Activated CD4-positive, alpha-beta memory T cell treated with anti-CD3 and anti-CD28 coated beads, Interleukin-2, amount 10 ng/mL, durations not matched to agents 7 days and 5 days (primary cell): ENCODE measurements around the gene ADPRH. TPM values are rescaled to one million over a fixed set of nuclear protein-coding genes. Genes with fewer than 3 reads are reported as not detected.
A peak's percentile ranks its signal among the peaks of the same experiment; 100 is the strongest.
"Not testable (repeated sequence)": the region's sequence is repeated elsewhere in the genome, so short reads cannot be mapped to it uniquely, and the experiment has no call there.

Source experiments
- CTCF ChIA-PET: fragments of 350-600 bp; sonication (Branson Sonifier 250); formaldehyde crosslinking; loops from one replicate; lab custom pipeline; 2021; ENCODE audit warnings: antibody characterized with exemption, inconsistent platforms; lab: Charles Lee
- POLR2A ChIA-PET: fragments of 350-600 bp; sonication (Branson Sonifier 250); formaldehyde crosslinking; loops from one replicate; lab custom pipeline; 2021; ENCODE audit warnings: antibody characterized with exemption; lab: Charles Lee
- DNase-seq: peaks from one replicate; pipeline ENCODE4 v3.0.0-alpha.2; 2020
- H3K27ac Mint-ChIP-seq: one replicate; pipeline ENCODE4 v1.8.0; 2021; ENCODE audit warnings: mild to moderate bottlenecking, mixed read lengths
- H3K27me3 Mint-ChIP-seq: one replicate; pipeline ENCODE4 v1.8.0; 2021; ENCODE audit warnings: mixed read lengths
- H3K36me3 Mint-ChIP-seq: one replicate; pipeline ENCODE4 v1.8.0; 2021; ENCODE audit warnings: low read depth, mixed read lengths
- H3K4me1 Mint-ChIP-seq: one replicate; pipeline ENCODE4 v1.8.0; 2021; ENCODE audit warnings: mixed read lengths
- H3K4me3 Mint-ChIP-seq: one replicate; pipeline ENCODE4 v1.8.0; 2021; ENCODE audit warnings: mild to moderate bottlenecking, mixed read lengths
- H3K9me3 Mint-ChIP-seq: one replicate; pipeline ENCODE4 v1.8.0; 2021; ENCODE audit warnings: mixed read lengths
- total RNA-seq, 2 experiments: library from RNA; stranded (reverse); gene quantifications; one replicate each; pipeline ENCODE4 v1.2.3, GENCODE V29; 2021

Gene ADPRH
- total RNA-seq, 2 experiments from 2014 or later: 8.6 to 8.8 TPM

DNA sequence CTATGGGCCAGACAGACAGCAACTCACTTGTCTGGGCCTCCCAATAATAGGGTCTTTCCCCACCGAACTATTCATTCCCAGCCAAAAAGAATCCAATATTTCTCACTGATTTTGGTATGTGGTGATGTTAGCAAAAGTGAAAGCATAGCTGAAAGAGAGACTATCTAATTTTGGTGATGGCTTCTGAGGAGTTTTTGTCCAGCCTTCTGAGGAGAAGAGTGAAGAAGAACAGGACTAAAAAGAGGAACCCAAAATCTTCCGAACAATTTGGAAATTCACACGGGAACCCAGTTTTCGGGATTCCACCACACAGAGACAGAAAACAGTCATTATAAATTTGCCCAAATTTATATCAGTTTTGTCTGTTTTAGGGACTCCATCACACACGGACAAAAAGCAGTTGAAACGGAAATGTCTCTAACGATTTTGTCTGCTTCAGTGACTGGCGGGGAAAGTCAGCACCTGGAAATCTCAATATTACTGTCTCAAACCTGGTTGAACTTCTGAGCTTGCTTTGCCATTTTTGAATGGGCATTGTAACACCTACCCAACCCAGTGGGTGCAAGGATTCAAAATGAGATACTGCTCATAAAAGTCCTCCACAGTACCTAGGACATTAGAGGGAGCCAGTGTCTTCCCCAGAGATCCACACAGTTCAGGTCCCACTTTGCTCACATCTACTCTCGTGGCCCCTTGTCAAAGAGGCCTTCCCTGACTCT is 28.9 kb upstream of the ADPRH start:
- Mint-ChIP-seq H3K4me1 (peaks cover 49% of the 10 kb centered on the region), H3K9me3 (no peaks in the 10 kb centered on the region), H3K36me3 (peaks cover 82% of the 10 kb centered on the region), H3K4me3 (no peak overlapping the region), H3K27ac (no peak overlapping the region), H3K27me3 (no peaks in the 10 kb centered on the region)
- DNase-seq: no peak
- CTCF ChIA-PET: interaction anchor here (1.0 kb wide), 1 partner anchor 9 kb away, joined by 4 read pairs; no protein-coding TSS in a partner anchor
- POLR2A ChIA-PET: no interaction called here

DNA sequence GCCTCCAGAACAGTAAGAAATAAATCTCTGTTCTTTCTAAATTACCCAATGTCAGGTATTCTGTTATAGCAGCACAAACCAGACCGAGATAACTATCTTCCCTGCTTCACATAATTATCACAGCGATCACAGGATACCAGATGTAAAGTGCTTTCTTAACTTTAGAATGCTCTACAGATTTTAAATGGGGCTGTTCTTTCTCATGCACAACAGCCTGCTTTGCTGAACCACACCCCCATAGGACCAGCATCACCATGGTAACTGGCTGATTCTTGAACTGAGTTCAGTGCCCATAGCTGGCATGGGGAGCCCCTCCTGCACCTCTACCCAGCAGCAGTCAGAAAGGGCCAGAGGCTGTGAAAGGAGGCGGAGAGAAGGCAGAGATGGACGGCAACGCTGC is 27.7 kb upstream of the ADPRH start:
- ChIA-PET CTCF (interaction anchor here (0.6 kb wide), 1 partner anchor 659 kb away, joined by 3 read pairs; no protein-coding TSS in a partner anchor), POLR2A (no interaction called here)
- Mint-ChIP-seq H3K27me3 (no peaks in the 10 kb centered on the region), H3K4me1 (peaks cover 58% of the 10 kb centered on the region), H3K9me3 (no peaks in the 10 kb centered on the region), H3K36me3 (peaks cover 82% of the 10 kb centered on the region), H3K4me3 (no peak overlapping the region), H3K27ac (no peak overlapping the region)
- DNase-seq: no peak

DNA sequence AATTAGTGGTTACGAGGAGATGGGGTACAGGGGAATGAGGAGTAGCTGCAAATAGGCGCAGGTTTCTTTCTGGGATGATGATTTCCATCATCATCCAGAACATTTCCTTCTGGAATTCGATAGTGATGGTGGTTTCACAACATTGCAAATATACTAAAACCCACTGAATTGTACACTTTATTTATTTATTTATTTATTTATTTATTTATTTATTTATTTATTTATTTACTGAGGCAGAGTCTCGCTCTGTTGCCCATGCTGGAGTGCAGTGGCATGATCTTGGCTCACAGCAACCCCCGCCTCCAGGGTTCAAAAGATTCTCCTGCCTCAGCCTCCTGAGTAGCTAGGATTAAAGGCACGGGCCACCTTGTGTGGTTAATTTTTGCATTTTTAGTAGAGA is 26.4 kb upstream of the ADPRH start:
- H3K4me3 Mint-ChIP-seq, POLR2A ChIA-PET, H3K9me3 Mint-ChIP-seq, H3K27me3 Mint-ChIP-seq, DNase-seq, CTCF ChIA-PET, H3K27ac Mint-ChIP-seq: not testable (repeated sequence)
- Mint-ChIP-seq H3K36me3 (peaks cover 87% of the 10 kb centered on the region), H3K4me1 (peaks cover 67% of the 10 kb centered on the region)

DNA sequence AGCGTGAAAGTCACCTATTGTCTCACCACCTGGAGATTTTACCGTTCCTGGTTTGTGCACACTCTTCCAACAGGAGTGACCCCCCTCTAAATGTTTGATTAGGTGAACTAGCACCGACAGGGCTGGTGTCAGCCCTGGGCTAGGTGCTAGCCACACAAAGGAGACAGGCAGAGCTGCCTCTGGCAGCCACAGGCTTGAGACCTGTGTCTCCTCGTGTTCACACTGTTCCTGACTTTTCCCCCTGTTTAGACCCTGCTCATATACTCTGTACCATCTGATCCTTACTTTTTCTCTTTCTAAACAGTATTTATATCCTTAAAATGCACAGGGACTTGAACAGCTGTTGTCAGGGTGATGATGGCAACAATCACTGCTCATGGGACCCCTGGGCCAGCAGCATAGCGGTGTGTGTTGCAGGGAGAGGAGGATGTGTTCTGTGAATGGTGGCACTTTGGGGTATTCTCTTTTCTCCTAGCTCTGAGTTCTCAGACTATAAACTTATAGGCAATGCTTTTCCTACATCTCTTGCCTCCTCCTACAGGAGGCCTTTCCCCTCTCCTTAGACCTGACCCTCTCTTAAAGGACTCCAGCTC is 25.4 kb upstream of the ADPRH start:
- H3K4me1 Mint-ChIP-seq: peaks cover 72% of the 10 kb centered on the region
- H3K36me3 Mint-ChIP-seq: peaks cover 86% of the 10 kb centered on the region
- DNase-seq: no peak
- H3K4me3 Mint-ChIP-seq: no peak overlapping the region
- H3K9me3 Mint-ChIP-seq: no peaks in the 10 kb centered on the region
- POLR2A ChIA-PET: interaction anchor here (1.3 kb wide), 1 partner anchor 10 kb away, joined by 3 read pairs; no protein-coding TSS in a partner anchor
- H3K27me3 Mint-ChIP-seq: no peaks in the 10 kb centered on the region
- H3K27ac Mint-ChIP-seq: no peak overlapping the region
- CTCF ChIA-PET: no interaction called here

DNA sequence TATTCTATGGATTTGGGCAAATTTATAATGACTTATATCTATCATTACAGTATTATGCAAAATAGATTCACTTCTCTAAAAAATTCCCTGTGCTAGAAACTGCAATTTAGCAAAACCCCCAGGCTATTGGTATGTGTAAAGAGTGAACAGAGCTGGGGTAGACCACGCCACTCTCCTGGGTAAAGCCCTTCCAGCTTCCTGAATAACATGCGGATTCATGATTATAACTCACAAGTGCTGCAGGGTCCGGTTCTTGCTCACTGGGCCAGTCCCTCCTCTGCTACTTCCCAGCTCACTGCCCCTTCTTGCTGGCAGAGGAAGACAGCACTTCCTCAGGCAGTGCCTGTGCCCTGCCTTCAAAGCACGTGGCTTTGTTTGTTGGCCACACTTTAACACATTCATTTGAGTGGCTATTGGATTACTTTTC is 24.0 kb upstream of the ADPRH start:
- DNase-seq: no peak
- H3K27ac Mint-ChIP-seq: no peak overlapping the region
- peaks cover 75% of the 10 kb centered on the region for H3K36me3 Mint-ChIP-seq
- no peaks in the 10 kb centered on the region for H3K9me3 Mint-ChIP-seq
- ChIA-PET CTCF (interaction anchor here (1.2 kb wide), 1 partner anchor 314 kb away, joined by 3 read pairs; the partner anchor contains the start of gene B4GALT4), POLR2A (interaction anchor here (1.1 to 6.0 kb wide), 3 partner anchors 25 to 92 kb away, joined by 3 to 31 read pairs (median 12); partner anchors contain the start of genes ADPRH, TIMMDC1 and TMEM39A)
- H3K4me1 Mint-ChIP-seq: peaks cover 77% of the 10 kb centered on the region
- H3K4me3 Mint-ChIP-seq: peak overlapping the region; percentile 70
- H3K27me3 Mint-ChIP-seq: no peaks in the 10 kb centered on the region

DNA sequence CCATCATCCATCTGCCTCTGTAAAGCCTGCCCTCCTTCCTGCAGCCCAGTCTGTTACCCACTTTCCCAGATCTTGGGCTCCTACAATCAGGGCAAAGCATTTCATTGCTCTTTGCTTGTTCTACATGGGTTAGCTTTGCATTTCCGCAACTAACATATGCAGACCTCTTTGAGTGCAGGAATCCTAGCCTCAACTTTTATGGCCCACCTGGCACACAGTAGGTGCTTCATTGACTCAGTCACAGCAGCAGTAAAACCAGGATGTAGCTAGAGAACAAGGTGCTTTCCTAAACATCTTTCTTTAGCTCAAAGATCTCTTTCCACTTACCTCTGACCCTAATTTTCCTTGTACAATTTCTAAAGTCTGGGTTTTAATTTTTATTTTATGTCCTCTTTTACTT is 23.4 kb upstream of the ADPRH start:
- DNase-seq: no peak
- Mint-ChIP-seq H3K4me3 (peak overlapping the region; percentile 70), H3K4me1 (peaks cover 76% of the 10 kb centered on the region), H3K27ac (peak overlapping the region; percentile 5), H3K36me3 (peaks cover 70% of the 10 kb centered on the region), H3K9me3 (no peaks in the 10 kb centered on the region), H3K27me3 (no peaks in the 10 kb centered on the region)
- ChIA-PET CTCF (interaction anchor here (1.2 kb wide), 1 partner anchor 315 kb away, joined by 3 read pairs; the partner anchor contains the start of gene B4GALT4), POLR2A (interaction anchor here (0.7 to 6.0 kb wide), 4 partner anchors 25 to 125 kb away, joined by 3 to 31 read pairs (median 8); partner anchors contain the start of genes ADPRH, TIMMDC1 and TMEM39A)

DNA sequence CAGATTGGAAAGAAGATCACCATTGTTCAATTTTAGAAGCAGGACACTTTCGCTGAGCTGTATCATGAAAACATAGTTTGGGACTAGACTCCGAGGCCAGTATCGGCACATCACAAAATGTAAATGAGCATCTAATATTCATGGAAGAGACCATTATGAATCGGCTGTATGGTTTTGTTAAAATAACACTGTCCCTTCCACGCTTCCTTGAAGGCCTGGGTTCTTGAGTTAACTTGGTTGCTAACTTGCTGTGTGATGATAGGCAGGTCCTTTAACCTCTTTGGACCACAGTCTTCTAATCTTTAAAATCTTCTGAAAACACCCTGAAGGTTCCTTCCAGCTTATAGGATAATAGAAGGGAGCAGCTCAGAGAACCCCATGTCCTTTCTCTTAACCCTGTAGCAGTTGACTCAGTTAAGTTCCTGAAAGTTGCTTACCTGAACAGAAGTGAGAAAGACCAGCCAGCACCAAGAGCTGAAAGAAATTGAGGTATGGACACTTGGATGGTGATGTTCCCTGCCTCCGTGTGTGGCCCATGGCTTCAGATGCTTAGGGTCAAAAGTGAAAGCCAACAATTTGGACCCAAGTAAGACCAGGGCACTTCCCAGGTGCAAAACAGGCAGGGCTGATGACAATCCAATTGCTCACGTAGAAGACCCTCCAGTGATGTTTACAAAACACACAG is 22.0 kb upstream of the ADPRH start:
- ChIA-PET POLR2A (interaction anchor here (1.0 to 6.0 kb wide), 10 partner anchors 23 to 538 kb away, joined by 3 to 32 read pairs (median 13); partner anchors contain the start of genes ADPRH, COX17, POGLUT1 and TIMMDC1), CTCF (interaction anchor here (1.4 to 4.3 kb wide), 4 partner anchors 18 to 119 kb away, joined by 3 to 18 read pairs (median 6); partner anchors contain the start of genes COX17, TIMMDC1 and TMEM39A)
- Mint-ChIP-seq H3K36me3 (peaks cover 59% of the 10 kb centered on the region), H3K27me3 (no peaks in the 10 kb centered on the region), H3K27ac (peak overlapping the region; percentile 80), H3K9me3 (no peaks in the 10 kb centered on the region), H3K4me1 (peaks cover 75% of the 10 kb centered on the region), H3K4me3 (peak overlapping the region; percentile 70)
- DNase-seq: no peak

DNA sequence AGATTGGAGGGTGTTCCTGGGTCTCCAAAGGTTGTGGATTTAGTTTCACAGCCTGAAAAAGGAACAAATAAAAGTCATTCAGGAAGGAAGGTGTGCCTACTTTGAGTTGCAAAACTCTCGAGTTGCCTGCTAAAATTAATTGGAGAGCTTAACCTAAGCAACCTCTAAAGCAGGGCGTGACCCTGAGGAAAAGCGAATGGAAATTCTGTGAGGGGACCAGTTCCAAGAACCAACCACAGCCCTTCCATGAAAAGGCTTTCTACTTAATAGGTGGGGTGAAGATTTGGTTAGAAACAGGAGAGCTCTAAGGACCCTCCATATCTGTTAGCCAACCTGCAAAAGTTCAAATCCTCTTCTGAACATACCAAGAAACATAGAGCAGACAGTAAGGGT is 21.4 kb upstream of the ADPRH start:
- H3K27ac Mint-ChIP-seq: peak overlapping the region; percentile 80
- POLR2A ChIA-PET: interaction anchor here (1.0 to 6.0 kb wide), 11 partner anchors 23 to 537 kb away, joined by 3 to 32 read pairs (median 8); partner anchors contain the start of genes ADPRH, COX17, POGLUT1 and TIMMDC1
- peaks cover 78% of the 10 kb centered on the region for H3K4me1 Mint-ChIP-seq
- no peaks in the 10 kb centered on the region for H3K9me3 Mint-ChIP-seq
- peak; percentile 65 for DNase-seq
- H3K36me3 Mint-ChIP-seq: peaks cover 54% of the 10 kb centered on the region
- peak overlapping the region; percentile 70 for H3K4me3 Mint-ChIP-seq
- CTCF ChIA-PET: interaction anchor here (0.6 to 4.3 kb wide), 6 partner anchors 19 to 118 kb away, joined by 3 to 18 read pairs (median 6); partner anchors contain the start of genes COX17, TIMMDC1 and TMEM39A
- H3K27me3 Mint-ChIP-seq: no peaks in the 10 kb centered on the region

DNA sequence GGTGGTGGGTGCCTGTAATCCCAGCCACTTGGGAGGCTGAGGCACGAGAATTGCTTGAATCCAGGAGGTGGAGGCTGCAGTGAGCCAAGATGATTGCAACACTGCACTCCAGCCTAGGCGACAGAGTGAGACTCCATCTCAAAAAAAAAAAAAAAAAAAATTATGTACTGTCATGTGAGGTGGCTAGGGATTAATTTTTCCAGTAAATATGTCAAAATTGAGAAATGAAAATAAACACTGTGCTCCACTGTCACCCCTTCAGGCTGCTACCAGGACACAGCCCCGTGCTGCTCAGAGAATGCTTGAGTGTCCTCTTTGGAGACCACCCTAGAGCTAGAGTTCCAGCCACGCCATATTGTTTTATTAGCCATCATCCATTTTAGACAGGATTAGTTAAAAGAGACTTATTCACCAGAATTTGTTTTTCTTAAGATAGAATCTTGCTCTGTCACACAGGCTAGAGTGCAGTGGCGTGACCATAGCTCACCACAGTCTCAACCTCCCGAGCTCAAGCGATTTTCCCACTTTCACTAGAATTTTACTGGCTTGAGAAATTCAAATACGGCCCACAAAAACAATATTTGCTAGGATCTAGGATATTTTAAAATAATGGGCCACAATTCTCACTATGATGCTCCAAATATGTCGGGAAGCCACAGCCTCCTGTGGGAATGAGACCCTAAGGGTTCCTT is 20.5 kb upstream of the ADPRH start:
- DNase-seq: no peak
- POLR2A ChIA-PET: interaction anchor here (1.0 to 6.0 kb wide), 11 partner anchors 14 to 535 kb away, joined by 3 to 32 read pairs (median 7); partner anchors contain the start of genes ADPRH, COX17, POGLUT1 and TIMMDC1
- no peaks in the 10 kb centered on the region for H3K27me3 Mint-ChIP-seq
- peak overlapping the region; percentile 70 for H3K4me3 Mint-ChIP-seq
- peak overlapping the region; percentile 80 for H3K27ac Mint-ChIP-seq
- no peaks in the 10 kb centered on the region for H3K9me3 Mint-ChIP-seq
- CTCF ChIA-PET: interaction anchor here (0.6 to 4.3 kb wide), 18 partner anchors 9 to 537 kb away, joined by 3 to 21 read pairs (median 4); partner anchors contain the start of genes ADPRH, COX17, TIMMDC1 and TMEM39A
- H3K36me3 Mint-ChIP-seq: peaks cover 48% of the 10 kb centered on the region
- H3K4me1 Mint-ChIP-seq: peaks cover 76% of the 10 kb centered on the region

DNA sequence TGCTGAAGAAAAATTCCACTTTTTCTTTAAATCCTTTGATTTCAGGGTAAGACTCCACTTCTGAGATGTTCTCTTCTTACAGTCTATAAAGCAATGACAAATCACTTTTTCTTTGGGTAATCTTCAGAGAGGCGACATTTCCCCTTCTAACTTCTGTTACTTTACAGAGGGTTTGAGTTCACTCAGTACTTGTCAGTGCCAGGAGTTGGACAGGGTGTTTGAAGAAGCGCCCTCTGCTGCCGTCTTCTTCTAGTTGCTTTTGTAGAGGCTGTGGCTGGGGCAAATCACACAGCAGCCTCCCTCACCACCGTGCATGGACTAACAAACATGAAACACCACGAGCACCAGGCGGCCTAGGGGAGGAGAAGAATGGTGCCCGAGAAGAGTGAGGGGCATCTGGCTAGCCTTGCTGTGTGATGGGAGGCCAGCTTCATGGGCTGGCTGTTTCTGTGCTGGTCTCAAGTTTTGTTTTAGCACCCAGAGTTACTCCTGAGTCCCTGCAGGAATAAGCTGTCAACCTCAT is 19.8 kb upstream of the ADPRH start, which contains the start of gene CD80:
TSS of gene CD80 (minus strand) at position 174 of the 523 bp plus-strand sequence. CDS start 1,886 bp downstream, outside the sequence.
- ChIA-PET POLR2A (interaction anchor here (0.9 to 6.0 kb wide), 12 partner anchors 14 to 534 kb away, joined by 3 to 32 read pairs (median 5); partner anchors contain the start of genes ADPRH, COX17, POGLUT1 and TIMMDC1), CTCF (interaction anchor here (0.7 to 4.3 kb wide), 22 partner anchors 9 to 168 kb away, joined by 3 to 21 read pairs (median 4); partner anchors contain the start of genes ADPRH, COX17, TIMMDC1 and TMEM39A)
- no peaks in the 10 kb centered on the region for H3K27me3 Mint-ChIP-seq
- no peaks in the 10 kb centered on the region for H3K9me3 Mint-ChIP-seq
- H3K4me3 Mint-ChIP-seq: peak within 1 kb of the TSS; percentile 70
- peak within 1 kb of the TSS; percentile 80 for H3K27ac Mint-ChIP-seq
- H3K4me1 Mint-ChIP-seq: peaks cover 70% of the 10 kb centered on the region
- peak; percentile 87 for DNase-seq
- peaks cover 44% of the 10 kb centered on the region for H3K36me3 Mint-ChIP-seq

DNA sequence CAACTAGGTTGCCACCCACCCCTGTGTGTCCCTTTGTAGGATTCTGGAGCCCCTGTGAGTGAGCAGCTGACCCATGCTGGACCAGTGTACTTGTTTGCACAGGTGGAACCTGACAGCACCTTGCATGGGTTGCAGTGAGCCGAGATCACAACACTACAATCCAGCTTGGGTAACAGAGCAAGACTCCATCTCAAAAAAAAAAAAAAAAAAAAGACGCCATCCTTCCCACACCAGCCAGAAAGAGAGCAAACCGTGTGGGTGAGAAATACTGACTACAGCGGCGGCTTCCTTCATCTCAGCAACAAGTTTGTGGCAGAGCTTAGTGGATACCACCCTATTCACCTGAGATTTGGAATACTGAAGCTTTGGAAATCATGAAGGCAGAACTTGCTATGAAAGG is 19.1 kb upstream of the ADPRH start:
- peak overlapping the region; percentile 80 for H3K27ac Mint-ChIP-seq
- POLR2A ChIA-PET: interaction anchor here (0.9 to 6.0 kb wide), 7 partner anchors 21 to 116 kb away, joined by 3 to 32 read pairs (median 27); partner anchors contain the start of genes ADPRH, COX17, TIMMDC1 and TMEM39A
- peaks cover 63% of the 10 kb centered on the region for H3K4me1 Mint-ChIP-seq
- no peaks in the 10 kb centered on the region for H3K27me3 Mint-ChIP-seq
- DNase-seq: no peak
- H3K36me3 Mint-ChIP-seq: peaks cover 38% of the 10 kb centered on the region
- H3K4me3 Mint-ChIP-seq: no peak overlapping the region
- CTCF ChIA-PET: interaction anchor here (0.7 to 4.3 kb wide), 13 partner anchors 10 to 135 kb away, joined by 3 to 21 read pairs (median 4); partner anchors contain the start of genes ADPRH, COX17 and TMEM39A
- no peaks in the 10 kb centered on the region for H3K9me3 Mint-ChIP-seq
